ENCODE measurements around the gene COX6B1.
A peak's percentile ranks its signal among the peaks of the same experiment; 100 is the strongest.
"Not testable (repeated sequence)": the region's sequence is repeated elsewhere in the genome, so short reads cannot be mapped to it uniquely, and the experiment has no call there.

Gene COX6B1

GRCh38 chr19:35648017-35648961 lies at the start of gene COX6B1:
Gene COX6B1 (plus strand): TSS chr19:35648323. CDS start chr19:35651244, 2,921 bp downstream.
- no peak for TF ChIP-seq CTCF (IDR thresholded peaks at IDR 0.05; ENCODE audit: control insufficient read depth, insufficient read depth, low read depth, low read length, missing control alignments)
- DNase-seq (ENCODE audit: low read depth) = peak; percentile 87
- H3K4me3 ChIP-seq (ENCODE audit: control insufficient read depth, low read depth, low read length) = peak within 1 kb of the TSS; percentile 58

- no peak for TF ChIP-seq CTCF (IDR thresholded peaks at IDR 0.05; ENCODE audit: control insufficient read depth, insufficient read depth, low read depth, low read length, missing control alignments)
- no peak overlapping the region for H3K4me3 ChIP-seq (ENCODE audit: control insufficient read depth, low read depth, low read length)
Observed at GRCh38 chr19:35601971-35602370, 46.2 kb upstream of the COX6B1 start.

GRCh38 chr19:35604436-35604835 lies 43.7 kb upstream of the COX6B1 start:
- not testable (repeated sequence) for H3K4me3 ChIP-seq (ENCODE audit: control insufficient read depth, low read depth, low read length); DNase-seq (ENCODE audit: low read depth)

More at GRCh38 chr19:35601971-35602370, 46.2 kb upstream of the COX6B1 start:
- DNase-seq (ENCODE audit: low read depth) = no peak

- DNase-seq (ENCODE audit: low read depth); H3K4me3 ChIP-seq (ENCODE audit: control insufficient read depth, low read depth, low read length): not testable (repeated sequence)
Observed at GRCh38 chr19:35607170-35607569, 41.0 kb upstream of the COX6B1 start.

GRCh38 chr19:35607661-35608060 lies 40.5 kb upstream of the COX6B1 start:
- H3K4me3 ChIP-seq (ENCODE audit: control insufficient read depth, low read depth, low read length) = no peak overlapping the region
- no peak for DNase-seq (ENCODE audit: low read depth)
- no peak for TF ChIP-seq CTCF (IDR thresholded peaks at IDR 0.05; ENCODE audit: control insufficient read depth, insufficient read depth, low read depth, low read length, missing control alignments)

- TF ChIP-seq CTCF (IDR thresholded peaks at IDR 0.05; ENCODE audit: control insufficient read depth, insufficient read depth, low read depth, low read length, missing control alignments) = no peak
- DNase-seq (ENCODE audit: low read depth) = no peak
- no peak overlapping the region for H3K4me3 ChIP-seq (ENCODE audit: control insufficient read depth, low read depth, low read length)
Observed at GRCh38 chr19:35608251-35608650, 39.9 kb upstream of the COX6B1 start.

GRCh38 chr19:35609851-35610353 lies 38.2 kb upstream of the COX6B1 start:
- H3K4me3 ChIP-seq (ENCODE audit: control insufficient read depth, low read depth, low read length) = no peak overlapping the region
- DNase-seq (ENCODE audit: low read depth) = no peak

More at GRCh38 chr19:35609851-35610353, 38.2 kb upstream of the COX6B1 start:
- no peak for TF ChIP-seq CTCF (IDR thresholded peaks at IDR 0.05; ENCODE audit: control insufficient read depth, insufficient read depth, low read depth, low read length, missing control alignments)

Measured in AG09309 (cell line).